Hindlimb muscle (tissue), 1 donor: ENCODE data around the gene ANO7. TPM values are rescaled to one million over a fixed set of nuclear protein-coding genes. Genes with fewer than 3 reads are reported as not detected.

Source experiments
- DNase-seq: peaks from one replicate; pipeline ENCODE4 v3.0.0-alpha.2; 2013
- polyA plus RNA-seq: library from polyadenylated mRNA; unstranded; fragments of 120-200 nt; gene quantifications from one replicate; pipeline ENCODE4 v1.2.1, GENCODE V29; 2013; ENCODE audit not compliant: insufficient read length

Gene ANO7
- polyA plus RNA-seq, 1 donor: 1.1 TPM

DNA sequence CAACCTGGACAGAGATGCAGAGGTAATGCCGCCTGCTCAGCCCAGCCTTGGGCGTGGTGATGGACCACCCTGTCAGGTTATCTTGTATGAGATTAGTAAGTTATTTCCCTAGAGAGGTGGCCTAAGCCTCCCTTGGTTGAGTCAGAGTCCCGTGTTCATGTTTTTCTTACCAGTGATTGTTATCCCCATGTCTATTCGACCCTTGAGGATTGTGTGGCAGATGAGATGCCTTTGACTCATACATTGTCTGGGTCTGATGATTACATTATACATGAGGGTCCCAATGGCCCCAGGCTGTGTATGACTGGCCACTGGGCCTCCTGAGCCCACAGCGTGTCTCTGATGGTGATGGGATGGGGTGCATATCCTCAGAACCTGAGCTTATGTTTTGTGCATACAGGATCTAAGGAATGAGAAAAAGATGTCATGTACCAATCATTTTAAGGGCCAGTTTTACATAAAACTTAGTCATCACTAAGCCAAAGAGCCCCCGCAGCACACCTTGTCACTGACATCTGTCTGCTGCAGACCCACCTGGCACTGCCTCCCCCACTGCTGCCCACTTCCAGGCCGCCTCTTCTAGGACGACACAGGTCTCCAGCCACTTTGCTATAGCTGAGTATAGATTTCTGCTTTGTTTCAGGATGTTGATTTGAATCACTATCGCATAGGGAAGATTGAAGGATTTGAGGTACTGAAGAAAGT, 30.5 kb upstream of the ANO7 start:
- no peak for DNase-seq

DNA sequence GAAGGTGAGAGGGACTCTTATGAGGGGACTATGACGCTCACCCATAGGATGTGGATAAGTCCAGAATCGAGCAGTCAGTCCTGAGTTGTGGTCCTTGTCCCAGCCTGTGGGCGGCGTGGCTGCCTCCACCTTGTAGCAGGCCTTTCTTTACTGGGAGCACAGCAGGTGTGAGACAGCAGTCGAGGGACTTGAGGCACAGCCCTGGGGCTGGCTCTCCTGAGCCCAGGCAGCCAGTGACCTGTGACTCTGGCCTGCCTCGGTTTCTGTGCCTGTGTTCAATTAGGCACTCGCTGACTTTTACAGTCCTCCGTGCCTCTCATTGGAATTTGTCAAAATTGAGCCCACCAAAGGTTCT, 30.0 kb upstream of the ANO7 start:
- DNase-seq: no peak

DNA sequence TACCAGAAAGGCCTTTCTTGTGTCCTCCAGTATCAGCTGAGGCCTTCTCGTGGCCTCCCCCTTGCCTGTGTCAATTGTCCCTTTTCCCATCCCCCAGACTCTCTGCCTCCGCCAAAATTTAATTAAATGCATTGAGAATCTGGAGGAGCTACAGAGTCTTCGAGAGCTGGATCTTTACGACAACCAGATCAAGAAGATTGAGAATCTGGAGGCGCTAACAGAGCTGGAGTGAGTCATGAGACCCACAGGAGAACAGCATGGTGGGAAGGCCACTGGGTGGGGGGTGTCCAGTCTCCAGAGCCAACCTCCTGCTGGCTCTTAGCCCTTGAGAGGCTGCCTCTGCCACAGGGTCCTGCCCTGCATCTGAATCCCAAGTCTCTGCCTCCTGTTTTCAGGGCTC, 29.4 kb upstream of the ANO7 start:
- no peak for DNase-seq

DNA sequence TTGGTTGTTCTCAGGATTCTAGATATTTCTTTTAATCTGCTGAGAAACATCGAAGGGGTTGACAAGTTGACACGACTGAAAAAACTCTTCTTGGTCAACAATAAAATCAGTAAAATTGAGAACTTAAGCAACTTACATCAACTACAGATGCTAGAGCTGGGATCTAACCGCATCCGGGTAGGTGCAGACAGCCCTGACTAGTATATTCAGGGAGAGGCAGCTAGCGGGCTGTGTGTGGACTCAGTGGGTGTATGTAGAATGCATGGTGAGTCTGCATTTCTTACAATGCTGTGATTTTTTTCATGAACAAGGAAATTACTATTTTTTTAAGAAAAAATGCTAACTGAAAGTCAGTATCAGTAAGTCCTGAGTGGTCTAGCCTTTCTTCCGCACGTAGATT, 28.2 kb upstream of the ANO7 start:
- DNase-seq: no peak

DNA sequence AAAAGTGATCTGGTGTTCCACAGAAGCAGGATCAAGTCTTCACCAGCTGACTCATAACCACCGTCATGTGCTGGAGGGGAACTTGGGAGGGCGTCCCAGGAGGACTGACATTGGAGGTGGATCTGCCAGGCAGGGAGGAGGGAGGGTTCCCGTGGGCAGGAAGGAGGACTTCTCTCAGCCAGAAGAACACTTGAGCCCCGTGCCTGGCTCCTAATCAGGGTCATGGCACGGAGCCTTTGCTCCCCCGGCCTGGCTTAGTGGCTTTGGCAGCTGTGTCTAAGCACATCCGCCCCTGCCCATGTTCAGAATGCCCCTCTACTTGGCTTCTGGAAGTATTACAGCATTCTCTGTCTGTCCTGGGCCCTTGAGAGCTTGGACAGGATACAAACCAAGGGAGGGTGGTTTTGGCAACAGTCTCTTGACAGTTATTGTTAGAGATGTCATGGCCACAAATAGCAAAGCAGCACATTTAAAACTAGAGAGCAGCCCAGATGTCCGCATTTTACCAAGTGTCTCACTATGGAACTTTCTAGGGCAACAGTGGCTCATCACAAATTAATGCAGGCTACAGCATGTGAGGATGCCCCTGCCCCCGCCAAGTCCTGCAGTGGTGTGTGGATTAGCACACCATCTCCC, 26.7 kb upstream of the ANO7 start:
- peak; percentile 52 for DNase-seq

DNA sequence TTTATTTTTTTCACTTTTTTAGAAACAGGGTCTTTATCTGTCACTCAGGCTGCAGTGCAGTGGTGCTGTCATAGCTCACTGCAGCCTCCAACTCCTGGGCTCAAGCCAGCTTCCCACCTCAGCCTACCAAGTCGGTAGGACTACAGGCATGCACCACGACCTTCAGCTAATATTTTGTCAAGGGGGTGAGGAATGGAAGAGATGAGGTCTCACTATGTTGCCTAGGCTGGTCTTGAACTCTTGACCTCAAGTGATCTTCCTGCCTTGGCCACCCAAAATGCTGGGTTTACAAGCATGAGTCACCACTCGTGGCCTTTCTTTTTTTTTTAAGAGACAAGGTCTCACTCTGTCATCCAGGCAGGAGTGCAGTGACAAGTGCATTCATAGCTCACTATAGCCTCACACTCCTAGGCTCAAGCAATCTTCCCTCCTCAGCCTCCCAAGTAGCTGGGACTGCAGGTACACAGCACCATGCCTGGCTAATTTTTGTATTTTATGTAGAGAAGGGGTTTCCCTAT, 24.8 kb upstream of the ANO7 start:
- no peak for DNase-seq

DNA sequence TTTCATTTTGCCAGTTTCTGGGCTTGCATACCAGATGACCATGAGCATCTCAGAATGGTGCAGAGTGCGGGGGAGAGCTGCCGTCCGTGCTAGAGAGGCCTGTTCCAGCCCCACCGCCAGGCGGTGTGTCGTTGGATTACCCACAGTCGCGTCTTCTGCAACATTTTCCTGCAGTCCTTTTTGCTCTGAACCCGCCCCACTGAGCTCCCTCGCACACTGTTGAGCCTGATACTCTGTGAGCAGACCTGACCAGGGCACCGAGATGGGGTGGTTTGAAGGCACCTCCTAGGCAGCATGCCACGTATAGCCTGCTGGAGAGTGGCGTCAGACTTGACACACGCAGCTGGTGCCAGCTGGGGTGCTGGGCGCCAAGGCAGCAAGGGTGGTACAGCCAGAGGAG, 20.1 kb upstream of the ANO7 start:
- DNase-seq: no peak

DNA sequence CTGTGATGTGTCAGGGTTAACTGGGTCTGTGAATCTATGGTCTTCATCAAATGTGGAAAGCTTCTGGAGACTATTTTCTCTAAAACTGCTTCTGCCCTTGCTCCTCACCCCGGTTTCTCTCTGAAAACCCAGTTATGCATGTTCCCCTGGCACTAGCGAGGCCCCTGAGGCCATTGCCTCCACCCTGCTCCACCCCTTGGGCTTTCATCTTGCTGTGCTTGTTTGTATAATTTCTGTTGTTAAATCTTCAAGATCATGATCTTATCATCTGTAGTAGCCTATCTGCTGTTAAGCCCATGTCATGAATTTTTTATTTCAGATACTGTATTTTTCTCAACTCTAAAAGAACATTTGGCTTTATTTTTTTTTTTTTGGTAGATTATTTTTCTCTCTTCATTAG, 14.9 kb upstream of the ANO7 start:
- no peak for DNase-seq

DNA sequence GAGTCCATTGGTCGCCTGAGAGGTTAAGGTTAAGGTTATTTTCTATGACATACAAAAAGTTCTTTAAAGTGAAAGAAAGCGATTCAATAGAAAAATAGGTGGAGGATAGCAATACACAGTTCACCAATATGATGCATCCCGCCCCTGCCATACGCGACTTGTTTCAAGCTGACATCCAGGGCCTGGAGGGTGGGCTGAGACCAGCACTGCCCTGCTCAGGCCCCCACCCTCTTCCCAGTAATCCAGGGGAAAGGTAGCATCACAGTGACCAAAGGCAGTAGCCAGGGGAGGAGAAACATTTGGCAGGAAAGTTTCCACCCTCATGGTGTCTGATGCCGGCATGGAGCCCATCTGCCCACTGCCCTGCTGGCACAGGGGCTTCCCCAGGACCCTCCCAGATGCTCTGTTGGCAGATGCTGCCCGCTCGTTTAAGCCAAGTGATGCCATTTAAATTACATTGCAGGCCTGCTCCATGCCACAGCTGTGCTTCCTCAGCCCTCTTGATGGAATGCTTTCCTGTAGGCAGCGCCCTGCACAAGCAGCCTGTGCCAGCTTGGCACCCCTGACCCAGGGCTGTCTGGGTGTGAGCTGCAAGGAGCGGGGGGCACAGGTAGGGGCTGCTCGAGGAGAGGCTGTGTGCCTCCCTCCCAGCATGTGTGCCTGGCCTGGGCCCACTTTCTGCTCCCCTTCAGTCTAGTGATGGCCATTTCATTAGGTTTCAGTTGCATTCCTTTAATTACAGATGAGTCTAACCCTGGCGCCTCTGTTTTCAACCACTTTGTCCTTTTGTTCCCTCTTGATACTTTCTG, 10.7 kb upstream of the ANO7 start:
- DNase-seq: peak; percentile 8

DNA sequence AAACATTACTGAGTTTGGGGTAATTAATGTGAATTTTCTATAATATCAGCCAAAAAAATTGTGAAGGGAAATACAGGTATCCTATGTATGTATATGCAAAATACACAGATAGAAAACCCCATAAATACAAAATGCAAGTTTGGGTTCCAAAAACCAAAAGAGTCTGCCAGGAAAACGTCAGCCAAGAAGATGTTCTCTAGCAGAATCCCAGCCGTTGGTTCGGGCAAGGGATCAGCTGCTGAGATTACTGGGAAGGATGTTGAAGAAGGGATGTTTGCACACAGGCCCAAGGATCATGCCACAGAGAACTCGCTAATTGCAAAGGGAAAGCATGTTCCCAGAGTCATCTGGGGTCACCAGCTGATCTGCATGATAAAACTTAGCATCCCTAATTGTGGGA, 9.5 kb upstream of the ANO7 start:
- no peak for DNase-seq

DNA sequence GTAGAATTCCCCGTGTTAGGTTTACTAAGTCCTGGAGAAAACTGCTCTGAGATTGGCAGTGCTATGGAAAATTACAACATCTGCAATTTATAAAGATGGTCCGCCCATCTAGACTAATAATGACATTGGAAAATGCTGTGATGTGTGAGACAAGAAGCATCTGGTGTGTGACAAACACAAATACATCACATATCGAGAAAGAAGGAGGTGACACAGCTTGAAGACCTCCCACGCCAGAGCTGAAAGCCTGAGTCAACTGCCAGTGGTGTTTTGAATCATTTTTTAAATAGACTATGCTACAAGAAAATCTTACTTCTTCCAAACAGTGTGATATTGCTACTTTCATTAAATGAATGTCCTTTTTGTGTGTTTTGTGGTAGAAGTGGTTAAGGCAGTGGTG, 8.6 kb upstream of the ANO7 start:
- no peak for DNase-seq

DNA sequence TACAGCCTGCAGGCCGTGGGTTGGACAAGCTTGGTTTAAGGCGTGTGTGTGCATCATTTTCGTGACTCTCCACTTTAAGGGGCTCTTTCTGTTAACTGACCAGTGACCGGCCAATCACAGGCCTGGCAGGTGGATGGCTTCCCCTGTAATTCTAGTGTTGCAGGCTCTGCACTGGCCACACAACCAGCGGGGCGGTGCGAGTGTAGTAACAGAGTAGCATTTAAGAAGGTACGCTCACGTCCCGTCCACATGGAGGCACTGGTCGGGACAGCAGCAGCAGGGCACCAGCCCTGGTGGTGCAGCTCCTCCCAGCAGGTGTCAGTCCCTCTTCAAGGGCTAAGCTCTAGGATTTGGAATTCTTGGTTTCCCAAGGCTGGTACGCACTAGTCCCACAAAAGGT, 8.0 kb upstream of the ANO7 start:
- no peak for DNase-seq

DNA sequence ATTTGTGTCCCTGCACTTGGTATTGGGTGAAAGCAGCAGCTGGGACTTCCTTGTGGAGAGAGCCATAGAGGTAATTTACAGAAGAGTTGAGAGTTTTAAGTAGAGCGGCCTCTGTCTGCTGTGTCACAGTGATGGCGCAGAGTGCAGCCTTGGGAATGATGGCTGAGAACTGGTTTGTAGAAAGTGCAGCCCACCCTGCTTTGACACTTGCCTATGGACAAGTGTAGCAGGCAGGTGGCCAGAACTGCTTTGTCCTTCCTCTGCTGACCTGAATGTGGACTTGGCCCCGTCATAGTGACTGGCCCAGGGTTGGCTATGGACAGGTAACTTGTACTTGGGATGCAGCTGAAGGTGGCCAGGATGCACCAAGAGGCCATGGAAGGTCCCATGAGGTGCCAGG, 6.4 kb upstream of the ANO7 start:
- DNase-seq: no peak

DNA sequence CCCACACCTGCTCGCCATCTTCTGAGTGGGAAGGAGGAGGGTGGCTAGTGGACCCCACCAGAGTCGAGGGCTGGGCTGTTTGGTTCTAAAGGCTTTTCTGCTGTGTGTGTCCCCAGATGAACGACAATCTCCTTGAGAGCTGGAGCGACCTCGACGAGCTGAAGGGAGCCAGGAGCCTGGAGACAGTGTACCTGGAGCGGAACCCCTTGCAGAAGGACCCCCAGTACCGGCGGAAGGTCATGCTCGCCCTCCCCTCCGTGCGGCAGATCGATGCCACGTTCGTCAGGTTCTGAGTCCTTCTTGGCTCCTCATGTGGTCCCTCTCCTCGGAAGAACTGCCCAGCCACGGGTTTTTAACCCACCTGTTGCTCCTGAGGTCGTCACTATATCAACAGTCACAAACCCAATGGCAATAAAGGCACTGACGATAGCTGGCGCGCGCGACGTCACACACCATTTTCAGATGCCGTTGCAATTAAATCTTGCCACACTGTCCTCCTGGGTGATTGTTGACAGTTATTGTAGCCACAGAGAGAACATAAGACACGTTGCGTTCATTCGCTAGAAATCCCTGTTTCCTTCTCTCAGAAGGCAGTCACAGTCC, 5.8 kb upstream of the ANO7 start:
- no peak for DNase-seq

DNA sequence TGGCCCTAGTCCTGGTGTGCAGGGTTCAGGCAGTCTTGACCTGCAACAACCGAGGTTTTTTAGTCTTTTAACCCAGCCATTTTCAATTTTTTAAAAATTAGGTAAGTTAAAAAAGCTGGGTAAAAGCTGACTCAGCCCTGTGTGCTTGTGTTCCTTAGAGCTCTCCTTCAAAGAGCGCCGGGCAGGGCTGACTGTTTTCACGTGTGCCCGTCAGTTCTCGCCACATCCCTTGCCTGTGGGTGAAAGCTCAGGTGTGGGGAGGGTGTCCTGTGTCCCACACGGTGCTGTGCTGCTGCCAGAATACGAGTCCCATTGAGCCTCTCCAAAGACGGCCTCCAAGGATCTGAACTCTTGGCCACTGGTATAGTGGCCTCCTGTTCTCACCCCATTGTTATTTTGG, 5.3 kb upstream of the ANO7 start:
- no peak for DNase-seq

DNA sequence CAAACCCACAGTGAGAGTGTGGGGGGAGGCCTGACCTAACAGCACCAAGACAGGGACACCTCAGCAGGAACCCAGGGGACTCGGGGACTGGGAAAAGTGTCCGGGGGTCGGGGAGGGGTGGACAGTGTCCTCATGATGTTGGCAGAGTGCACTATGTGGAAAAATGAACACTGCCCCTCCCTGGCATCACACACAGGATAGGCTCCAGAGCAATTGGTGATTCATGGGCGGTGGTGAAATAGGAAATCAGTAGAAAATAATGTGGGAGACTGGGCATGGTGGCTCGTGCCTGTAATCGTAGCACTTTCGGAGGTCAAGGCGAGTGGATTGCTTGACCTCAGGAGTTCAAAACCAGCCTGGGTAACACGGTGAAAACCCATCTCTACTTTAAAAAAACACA, 3.6 kb upstream of the ANO7 start:
- no peak for DNase-seq

DNA sequence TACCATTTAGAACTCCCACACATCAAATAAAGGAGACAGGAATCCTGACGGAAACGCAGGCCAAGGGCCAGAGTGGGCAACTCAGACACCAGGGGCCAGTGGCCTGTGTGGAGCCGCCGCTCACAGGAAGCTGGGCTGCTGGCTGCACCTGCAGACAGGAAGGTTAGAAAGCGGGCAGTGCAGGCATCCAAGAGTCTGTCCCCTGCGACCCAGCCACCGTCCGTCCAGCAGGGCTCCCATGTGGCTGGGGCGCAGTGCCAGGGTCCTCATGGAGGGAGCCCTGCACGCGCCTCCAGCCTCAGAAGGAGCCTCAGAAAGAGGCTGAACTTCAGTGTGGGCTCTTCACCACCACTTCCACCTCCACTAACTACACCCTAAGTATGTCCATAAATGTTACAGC, 2.5 kb upstream of the ANO7 start:
- DNase-seq: no peak

DNA sequence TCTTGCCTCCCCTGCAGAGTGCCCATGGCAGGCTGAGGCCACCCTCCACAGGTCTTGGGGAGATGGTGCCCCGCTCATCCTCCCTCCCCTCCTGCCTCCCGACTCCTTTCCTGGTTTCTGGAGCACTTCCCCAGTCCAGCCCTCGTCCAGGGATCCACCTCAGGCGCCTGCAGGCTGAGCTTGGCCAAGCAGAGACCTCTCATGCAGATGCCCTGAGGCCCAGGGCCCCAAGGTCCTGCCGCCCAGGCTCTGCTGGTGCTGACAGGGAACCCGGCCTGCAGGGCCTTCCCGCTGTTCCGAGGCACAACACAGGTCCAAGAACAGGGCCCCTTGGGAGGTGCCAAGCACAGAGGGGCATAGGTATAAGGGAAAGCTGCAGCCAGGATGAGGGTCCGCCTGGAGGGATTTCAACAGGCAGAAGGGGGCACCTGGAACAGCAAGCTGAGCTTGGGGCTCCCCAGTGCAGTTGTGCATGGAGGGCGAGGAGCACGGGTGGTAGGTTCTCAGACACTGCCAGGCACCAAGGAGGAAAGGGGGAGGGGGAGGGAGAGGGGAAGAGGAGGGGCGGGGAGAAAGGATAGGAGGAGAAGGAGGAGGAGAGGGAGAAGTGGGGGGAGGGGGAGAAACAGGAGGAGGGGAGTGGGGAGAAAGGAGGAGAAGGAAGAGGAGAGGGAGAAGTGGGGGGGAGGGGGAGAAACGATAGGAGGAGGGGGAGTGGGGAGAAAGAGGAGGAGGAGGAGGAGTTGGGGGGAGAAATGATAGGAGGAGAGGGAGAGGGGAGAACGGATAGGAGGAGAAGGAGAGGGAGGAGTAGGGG, 1.2 kb upstream of the ANO7 start:
- DNase-seq: no peak

DNA sequence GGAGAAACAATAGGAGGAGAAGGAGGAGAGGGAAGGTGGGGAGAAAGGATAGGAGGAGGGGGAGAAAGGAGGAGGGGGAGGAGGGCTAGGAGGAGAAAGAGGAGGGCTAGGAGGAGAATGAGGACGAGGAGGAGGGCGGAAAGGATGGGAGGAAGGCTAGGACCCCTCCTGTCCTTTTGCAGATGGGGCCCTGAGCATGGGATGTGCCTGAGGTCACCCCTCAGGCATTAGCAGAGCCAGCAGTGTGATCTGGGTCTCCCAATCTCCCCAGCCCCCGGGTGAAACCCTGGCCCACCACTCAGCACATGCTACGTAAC, 601 bp upstream of the ANO7 start:
- DNase-seq: no peak

DNA sequence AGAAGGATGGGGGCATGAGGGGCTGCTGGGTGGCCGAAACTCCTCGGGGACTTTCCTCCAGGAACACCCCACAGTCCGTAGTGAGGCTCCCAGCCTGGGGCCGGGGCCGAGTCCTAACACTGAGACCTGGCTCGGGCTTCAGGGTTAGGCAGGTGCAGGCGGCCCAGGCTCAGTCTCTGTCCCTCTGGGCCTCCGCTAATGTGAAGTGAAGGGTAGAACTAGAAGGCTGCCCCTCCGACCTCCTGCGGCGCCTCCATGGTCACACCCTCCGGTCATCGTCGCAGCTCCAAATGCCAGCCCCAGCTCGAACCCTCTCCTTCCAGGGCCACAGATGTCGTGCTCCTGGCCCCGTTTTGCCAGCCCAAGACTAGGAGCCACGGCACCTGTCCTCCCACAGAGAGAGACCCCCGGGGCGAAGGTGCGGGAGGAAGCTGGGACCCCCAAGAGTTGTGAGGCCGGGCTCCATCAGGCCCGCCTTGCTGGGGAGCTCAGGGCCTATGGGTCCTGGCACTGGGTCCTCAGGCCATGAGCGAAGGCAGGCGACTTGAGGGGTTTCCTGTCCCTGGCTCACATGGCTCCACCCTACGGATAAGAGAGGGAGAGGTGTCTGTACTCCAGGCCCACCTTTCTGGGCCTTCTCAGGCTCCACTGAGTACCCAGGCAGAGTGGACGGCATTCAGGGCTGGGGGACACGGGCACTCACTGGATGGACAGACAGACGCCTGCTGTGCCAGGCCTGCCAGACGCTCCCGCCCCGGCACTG, 797 bp downstream of the ANO7 start:
- DNase-seq: no peak

DNA sequence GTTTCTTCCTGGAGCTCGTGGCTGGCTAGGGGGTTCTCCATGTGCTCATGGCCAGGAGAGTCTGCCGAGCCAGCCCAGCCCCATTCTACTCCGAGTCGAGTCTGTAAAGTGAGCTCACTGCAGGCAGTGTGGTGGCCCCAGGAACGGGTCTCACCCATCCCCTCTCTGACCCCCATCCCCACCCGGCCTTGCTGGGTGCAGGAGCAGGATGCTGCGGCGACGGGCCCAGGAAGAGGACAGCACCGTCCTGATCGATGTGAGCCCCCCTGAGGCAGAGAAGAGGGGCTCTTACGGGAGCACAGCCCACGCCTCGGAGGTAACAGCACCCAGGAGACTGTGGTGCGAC, 1.4 kb downstream of the ANO7 start:
- DNase-seq: no peak
